SK-N-MC (cell line): ENCODE measurements around the gene H6PD.

ENCODE experiments used
- EZH2 ChIP-seq: fragments of 200-600 bp; sonication (generic); IDR thresholded peaks from one replicate; pipeline ENCODE4 v1.6.1; 2017; ENCODE audit warnings: antibody characterized with exemption
- POLR2AphosphoS5 ChIP-seq: IDR thresholded peaks from 2 replicates; pipeline ENCODE4 v1.6.1; 2012; ENCODE audit warnings: mild to moderate bottlenecking, low read depth, low read length, borderline replicate concordance

DNA sequence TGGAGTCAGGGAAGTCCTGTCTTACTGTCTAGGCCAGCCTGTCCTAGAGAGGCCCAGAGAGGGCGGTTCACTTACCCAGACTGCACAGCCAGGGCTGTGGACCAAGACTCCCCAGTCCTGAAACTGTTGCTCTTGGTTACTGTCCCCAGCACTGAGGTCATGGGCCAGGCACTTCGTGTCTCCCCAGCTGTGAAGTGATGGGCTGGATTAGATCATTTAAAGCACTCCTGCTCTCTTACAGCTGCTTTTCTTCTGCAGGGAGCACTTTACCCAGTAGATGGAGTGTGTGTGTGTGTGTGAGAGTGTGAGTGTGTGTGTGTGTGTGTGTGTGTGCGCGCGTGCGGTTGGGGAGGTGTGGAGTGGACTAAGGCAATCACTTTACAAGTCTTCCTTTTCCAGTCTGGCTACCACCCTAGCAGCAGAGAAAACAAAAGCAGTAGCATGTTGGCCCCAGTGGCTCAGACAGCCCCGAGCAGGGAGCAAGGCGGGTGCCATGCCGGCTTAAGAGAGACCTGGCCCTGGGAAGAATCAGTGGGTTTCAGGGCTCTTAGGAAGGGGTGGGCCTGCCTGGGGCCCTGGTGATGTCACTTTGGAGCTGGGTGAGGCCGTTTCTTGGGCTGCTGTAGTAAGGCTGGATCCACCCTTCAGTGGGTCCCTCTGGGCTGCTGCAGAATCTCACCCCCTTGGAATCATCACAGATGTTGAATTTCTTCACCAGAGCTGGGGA, 60.5 kb downstream of the H6PD start:
- no peak for TF ChIP-seq POLR2AphosphoS5
- TF ChIP-seq EZH2, result no peak
